Jurkat, Clone E6-1 (cell line): Measurements from ENCODE around the gene PFKP.

Source experiments
- DNase-seq: peaks from one replicate; pipeline ENCODE4 v3.0.0-alpha.2; 2011; ENCODE audit warnings: low read depth, low spot score
- H3K4me3 ChIP-seq: 2 replicates; pipeline ENCODE4 v1.5.1; 2011; ENCODE audit warnings: mild to moderate bottlenecking, low read length, control low read depth, moderate library complexity

Gene PFKP

GRCh38 chr10:3141351-3142005 lies 74.1 kb downstream of the PFKP start:
- H3K4me3 ChIP-seq: no peak overlapping the region
- no peak for DNase-seq

- no peak for DNase-seq
- no peak overlapping the region for H3K4me3 ChIP-seq
Measured at GRCh38 chr10:3142146-3142875, 75.0 kb downstream of the PFKP start.

- H3K4me3 ChIP-seq: no peak overlapping the region
- DNase-seq: no peak
Measured at GRCh38 chr10:3143366-3143765, 76.0 kb downstream of the PFKP start.

- no peak overlapping the region for H3K4me3 ChIP-seq
- no peak for DNase-seq
Measured at GRCh38 chr10:3143791-3144434, 76.6 kb downstream of the PFKP start.

GRCh38 chr10:3145366-3145765 lies 78.0 kb downstream of the PFKP start:
- no peak for DNase-seq
- no peak overlapping the region for H3K4me3 ChIP-seq

- DNase-seq: no peak
- no peak overlapping the region for H3K4me3 ChIP-seq
Measured at GRCh38 chr10:3146289-3146688, 78.9 kb downstream of the PFKP start.

- DNase-seq: no peak
- no peak overlapping the region for H3K4me3 ChIP-seq
Measured at GRCh38 chr10:3147117-3147820, 79.9 kb downstream of the PFKP start.

GRCh38 chr10:3148041-3148440 lies 80.7 kb downstream of the PFKP start:
- no peak for DNase-seq
- H3K4me3 ChIP-seq: no peak overlapping the region

GRCh38 chr10:3148994-3149393 lies 81.6 kb downstream of the PFKP start:
- no peak overlapping the region for H3K4me3 ChIP-seq
- DNase-seq: no peak

GRCh38 chr10:3149918-3150317 lies 82.6 kb downstream of the PFKP start:
- DNase-seq: no peak
- no peak overlapping the region for H3K4me3 ChIP-seq

- no peak for DNase-seq
- no peak overlapping the region for H3K4me3 ChIP-seq
Measured at GRCh38 chr10:3150366-3150765, 83.0 kb downstream of the PFKP start.

GRCh38 chr10:3150961-3151360 lies 83.6 kb downstream of the PFKP start:
- H3K4me3 ChIP-seq: no peak overlapping the region
- DNase-seq: no peak

- no peak for DNase-seq
- no peak overlapping the region for H3K4me3 ChIP-seq
Measured at GRCh38 chr10:3151889-3152565, 84.7 kb downstream of the PFKP start.

GRCh38 chr10:3152566-3152935 lies 85.2 kb downstream of the PFKP start:
- no peak overlapping the region for H3K4me3 ChIP-seq
- DNase-seq: no peak

- DNase-seq: no peak
- no peak overlapping the region for H3K4me3 ChIP-seq
Measured at GRCh38 chr10:3154666-3155065, 87.3 kb downstream of the PFKP start.

- no peak overlapping the region for H3K4me3 ChIP-seq
- DNase-seq: no peak
Measured at GRCh38 chr10:3159152-3159551, 91.8 kb downstream of the PFKP start.

- no peak for DNase-seq
- H3K4me3 ChIP-seq: no peak overlapping the region
Measured at GRCh38 chr10:3162533-3162932, 95.2 kb downstream of the PFKP start.

GRCh38 chr10:3163879-3164278 lies 96.5 kb downstream of the PFKP start:
- H3K4me3 ChIP-seq: no peak overlapping the region
- no peak for DNase-seq

- no peak overlapping the region for H3K4me3 ChIP-seq
- DNase-seq: no peak
Measured at GRCh38 chr10:3165196-3165595, 97.8 kb downstream of the PFKP start.
